GM18498 (cell line): ENCODE results near the gene C6orf120.
"Not testable (repeated sequence)": the region's sequence is repeated elsewhere in the genome, so short reads cannot be mapped to it uniquely, and the experiment has no call there.

Source experiments
- ATAC-seq: cut with Tn5 transposase; IDR thresholded peaks from one replicate; pipeline ENCODE4 v1.9.1; 2021; ENCODE audit warnings: mild to moderate bottlenecking, moderate library complexity; ENCODE audit not compliant: unreplicated experiment

C6orf120 gene

GRCh38 chr6:169678342-169678741 lies 23.6 kb upstream of the C6orf120 start:
- no peak for ATAC-seq

GRCh38 chr6:169684056-169684455 lies 17.9 kb upstream of the C6orf120 start:
- no peak for ATAC-seq

- ATAC-seq: no peak
Observed at GRCh38 chr6:169685860-169686259, 16.1 kb upstream of the C6orf120 start.

DNA sequence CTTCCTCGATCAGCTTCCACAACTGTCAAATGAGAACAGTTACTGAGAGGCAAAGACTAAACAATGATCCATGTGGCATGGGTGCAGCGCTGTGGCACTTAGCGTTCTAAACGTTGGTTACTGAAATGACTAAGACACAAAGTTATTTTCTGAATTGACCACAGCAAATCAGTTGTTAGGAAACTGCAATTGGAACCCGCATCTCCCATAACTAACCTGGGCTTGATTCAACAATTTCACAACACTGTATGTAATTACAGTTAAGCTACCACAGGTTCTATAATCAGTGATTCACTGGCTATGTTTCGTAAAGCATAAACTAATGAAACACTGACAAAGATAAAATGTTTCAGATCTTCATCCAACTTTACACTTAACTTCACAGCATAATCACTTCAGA lies 12.6 kb upstream of the C6orf120 start:
- no peak for ATAC-seq

- no peak for ATAC-seq
Observed at GRCh38 chr6:169691260-169691659, 10.7 kb upstream of the C6orf120 start.

- no peak for ATAC-seq
Observed at GRCh38 chr6:169692516-169692915, 9.4 kb upstream of the C6orf120 start.

- ATAC-seq: no peak
Observed at GRCh38 chr6:169695131-169695530, 6.8 kb upstream of the C6orf120 start.

- ATAC-seq: not testable (repeated sequence)
Observed at GRCh38 chr6:169697115-169697514, 4.8 kb upstream of the C6orf120 start.

GRCh38 chr6:169700296-169700695 lies 1.6 kb upstream of the C6orf120 start:
- no peak for ATAC-seq

DNA sequence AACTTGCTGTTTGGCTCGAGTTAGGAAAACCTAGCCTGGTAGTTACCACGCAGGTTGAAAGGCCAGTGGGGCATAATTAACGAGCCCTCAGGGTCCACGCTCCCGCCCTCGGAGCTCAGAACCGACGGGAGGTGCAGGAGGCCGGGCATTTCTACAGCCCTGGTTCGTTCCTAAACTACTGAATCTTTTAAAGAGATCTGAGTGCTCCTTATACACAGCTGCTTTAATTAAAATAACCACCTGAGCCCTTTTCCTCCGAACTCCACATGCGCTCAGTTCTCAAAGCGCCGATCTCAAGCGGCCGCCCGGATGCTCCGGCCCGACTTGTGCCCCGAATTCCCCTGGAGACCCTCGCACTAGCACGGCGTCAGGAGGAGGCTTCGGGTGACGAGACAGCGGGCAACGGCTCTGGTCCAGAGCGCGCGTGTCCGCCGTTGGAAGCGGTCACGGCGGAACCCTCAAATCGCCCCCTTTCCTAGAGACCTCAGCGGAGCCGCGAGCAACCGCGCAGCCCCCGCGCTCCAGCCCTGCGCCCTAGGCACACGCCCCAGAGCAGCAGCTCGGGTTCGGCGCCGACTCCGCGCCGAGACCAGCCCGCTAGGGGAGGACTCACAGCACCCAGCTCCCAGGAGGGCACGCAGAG lies 494 bp upstream of the C6orf120 start:
- peak; percentile 0 for ATAC-seq

- ATAC-seq: peak; percentile 27
Observed at GRCh38 chr6:169702840-169703246, 917 bp downstream of the C6orf120 start.

DNA sequence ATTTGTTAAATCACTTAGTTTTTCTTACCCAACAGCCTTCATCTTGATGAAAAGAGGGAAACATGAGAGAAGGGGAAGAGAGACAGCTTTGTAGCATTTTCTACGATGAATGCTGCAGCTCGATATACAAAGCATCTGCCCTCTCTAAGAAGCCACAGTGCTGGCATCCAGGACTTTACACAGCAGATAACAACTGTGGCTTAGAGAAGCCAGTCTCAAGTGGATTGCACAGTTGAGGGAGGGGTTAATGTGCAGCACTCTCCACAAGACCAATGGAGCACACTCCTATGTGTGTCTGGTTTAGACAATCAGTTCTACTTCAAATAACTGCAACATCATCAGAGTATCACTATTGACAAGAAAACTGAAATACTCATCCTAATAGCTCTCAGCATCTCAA lies 5.8 kb downstream of the C6orf120 start:
- ATAC-seq: no peak

- peak; percentile 48 for ATAC-seq
Observed at GRCh38 chr6:169709293-169709692, 7.4 kb downstream of the C6orf120 start.

DNA sequence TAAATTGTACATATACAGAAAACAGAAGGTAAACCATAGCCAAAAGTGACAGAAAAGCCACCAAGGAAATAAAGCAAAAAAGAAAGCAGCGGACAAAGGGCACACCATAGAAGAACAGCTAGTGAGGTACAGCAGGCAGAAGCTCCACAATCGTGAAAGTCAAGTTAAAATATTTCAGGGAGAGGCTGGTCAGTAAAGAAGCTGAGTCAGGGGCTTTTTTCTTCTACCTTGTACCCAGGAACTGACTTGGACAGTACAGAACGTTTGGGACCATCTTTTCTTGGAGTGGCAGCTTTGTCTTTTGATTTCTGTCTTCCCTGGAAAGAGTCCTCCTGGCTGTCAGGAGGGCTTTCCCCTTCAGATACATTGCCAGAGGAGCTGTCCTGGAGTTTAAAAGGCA lies 8.1 kb downstream of the C6orf120 start:
- ATAC-seq: no peak

GRCh38 chr6:169714178-169714577 lies 12.3 kb downstream of the C6orf120 start:
- ATAC-seq: no peak

- no peak for ATAC-seq
Observed at GRCh38 chr6:169714595-169714994, 12.7 kb downstream of the C6orf120 start.

DNA sequence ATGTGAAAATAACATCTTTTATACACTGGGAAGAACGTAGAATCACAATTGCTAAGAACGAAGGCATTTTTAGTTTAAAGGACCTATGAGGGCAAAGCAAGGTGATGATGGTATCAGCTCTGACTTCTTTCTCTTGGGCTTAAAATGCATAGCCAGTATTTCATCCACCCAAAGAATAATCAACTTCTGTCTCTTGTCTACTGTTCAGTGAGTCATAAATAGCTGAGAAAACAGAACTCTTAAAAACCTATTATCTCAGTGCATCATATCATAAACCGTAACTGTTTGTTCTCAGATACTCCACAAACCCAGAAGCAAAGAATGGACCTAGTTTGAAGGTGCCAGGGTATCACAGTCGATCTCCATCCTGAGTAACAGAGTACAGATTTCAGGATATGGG lies 17.2 kb downstream of the C6orf120 start:
- ATAC-seq: no peak

GRCh38 chr6:169720207-169720855 lies 18.4 kb downstream of the C6orf120 start:
- no peak for ATAC-seq

GRCh38 chr6:169722362-169723199 lies 20.7 kb downstream of the C6orf120 start:
- ATAC-seq: peak; percentile 19

DNA sequence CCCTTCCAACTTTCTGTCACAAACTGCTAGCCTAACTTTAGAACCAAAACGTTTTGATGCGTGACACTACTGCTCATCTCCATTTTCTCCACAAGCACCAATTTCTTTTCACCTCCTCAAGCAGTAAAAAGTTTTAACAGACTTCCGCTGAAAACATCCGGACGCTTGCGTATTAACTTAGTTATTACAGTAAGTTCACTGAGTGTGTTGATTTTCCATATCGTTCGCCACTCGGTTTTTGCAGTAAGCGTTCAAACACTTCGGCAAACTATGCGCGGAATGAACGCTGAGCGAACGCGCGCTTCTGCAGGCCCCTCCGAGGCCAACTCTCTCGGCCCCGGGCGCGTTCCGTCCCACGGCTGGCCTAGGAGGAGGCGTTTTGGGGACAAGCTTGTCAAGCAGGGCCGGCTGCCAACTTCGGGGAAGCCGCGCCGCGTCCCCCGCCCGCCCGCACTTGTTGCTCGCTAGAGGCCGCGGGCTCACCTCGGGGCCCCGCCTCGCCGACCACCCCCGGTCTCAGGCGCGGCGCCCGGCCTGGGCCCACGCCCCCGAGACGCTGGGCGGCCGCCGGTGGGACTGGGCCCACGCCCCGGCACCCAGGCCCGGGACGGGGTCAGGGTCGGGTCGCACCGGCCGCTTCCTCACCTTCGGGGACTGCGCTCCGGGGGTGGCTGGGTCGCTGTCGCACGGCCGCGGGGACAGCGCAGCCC lies 21.4 kb downstream of the C6orf120 start:
- peak; percentile 43 for ATAC-seq

- ATAC-seq: peak; percentile 49
Observed at GRCh38 chr6:169723991-169724493, 22.1 kb downstream of the C6orf120 start.
